HCT116 (cell line): ENCODE results near the gene USP53. TPM values are rescaled to one million over a fixed set of nuclear protein-coding genes. Genes with fewer than 3 reads are reported as not detected.
"Not testable (repeated sequence)": the region's sequence is repeated elsewhere in the genome, so short reads cannot be mapped to it uniquely, and the experiment has no call there.

Experiments
- ATAC-seq: fragments of 200-7000 bp; cut with Tn5 transposase; 2 replicates; pipeline ENCODE4 v1.9.1; 2020; ENCODE audit warnings: mild to moderate bottlenecking, moderate library complexity
- BruUV-seq: library from RNA; stranded (reverse); fragments of 400-500 nt; replicated peaks from 2 replicates; lab custom pipeline; 2021; lab: Mats Ljungman, UMichigan
- CTCF ChIA-PET: fragments of 300-600 bp; sonication (Branson Sonifier 250); formaldehyde crosslinking; loops from one replicate; lab custom pipeline; 2021; ENCODE audit warnings: antibody characterized with exemption; lab: Charles Lee
- POLR2A ChIA-PET: fragments of 300-600, 350-600 bp; sonication (Branson Sonifier 250); formaldehyde crosslinking; loops from one replicate; lab custom pipeline; 2021; ENCODE audit warnings: antibody characterized with exemption; lab: Charles Lee
- RAD21 ChIA-PET, 2 experiments: fragments of 300-600 bp; sonication (Branson Sonifier 250); formaldehyde crosslinking; loops; one replicate each; lab custom pipeline; 2023; ENCODE audit warnings: low total read pairs in 2 of 2; ENCODE audit not compliant: uncharacterized antibody in 2 of 2, unreplicated experiment in 2 of 2, low non-redundant PET in 1 of 2; lab: Charles Lee
- DNase-seq: peaks from one replicate; pipeline ENCODE4 v3.0.0-alpha.2; 2010; ENCODE audit warnings: low read depth, low spot score
- H2AFZ ChIP-seq: fragments of 200-600 bp; shearing (Covaris generic), sonication (generic); 2 replicates; pipeline ENCODE4 v1.6.1; 2017; ENCODE audit warnings: low read depth, mixed run types, mixed read lengths, antibody characterized with exemption, low read length; ENCODE audit not compliant: poor library complexity, severe bottlenecking
- H3K27ac ChIP-seq: 2 replicates; pipeline ENCODE4 v1.5.1; 2012; ENCODE audit warnings: low read depth, low read length
- H3K27me3 ChIP-seq: fragments of 200-600 bp; sonication (generic); 2 replicates; pipeline ENCODE4 v1.6.1; 2016; ENCODE audit warnings: mixed run types, low read length, mixed read lengths; ENCODE audit not compliant: insufficient read depth
- H3K36me3 ChIP-seq, 2 experiments: fragments of 200-500 bp in 1 of 2; fragments of 200-600 bp in 1 of 2; sonication (Bioruptor generic) in 1 of 2; sonication (generic) in 1 of 2; 2 replicates each; pipeline versions ENCODE4 v1.5.1 to v1.6.1; 2014 to 2016; ENCODE audit warnings: low read length in 2 of 2, inconsistent platforms in 1 of 2, mixed read lengths in 1 of 2, mixed run types in 1 of 2; ENCODE audit not compliant: insufficient read depth in 2 of 2, control insufficient read depth in 1 of 2
- H3K4me1 ChIP-seq, 2 experiments: fragments of 200-600 bp in 1 of 2; sonication (generic) in 1 of 2; 2 replicates each; pipeline versions ENCODE4 v1.5.1 to v1.6.1; 2012 to 2017; ENCODE audit warnings: low read length in 2 of 2, inconsistent platforms in 1 of 2, mild to moderate bottlenecking in 1 of 2, mixed read lengths in 1 of 2, mixed run types in 1 of 2, moderate library complexity in 1 of 2; ENCODE audit not compliant: insufficient read depth in 2 of 2, control insufficient read depth in 1 of 2
- H3K4me2 ChIP-seq: fragments of 200-600 bp; sonication (generic); 2 replicates; pipeline ENCODE4 v1.6.1; 2017; ENCODE audit warnings: mixed run types, low read length, mixed read lengths
- H3K4me3 ChIP-seq, 2 experiments: fragments of 200-600 bp in 1 of 2; sonication (generic) in 1 of 2; replicated peaks in 1 of 2; 2 replicates each; pipeline ENCODE4 v1.5.1; 2011 to 2016; ENCODE audit warnings: low read length in 2 of 2, control low read depth in 1 of 2, low read depth in 1 of 2, mild to moderate bottlenecking in 1 of 2, mixed read lengths in 1 of 2, mixed run types in 1 of 2
- H3K79me2 ChIP-seq: fragments of 200-600 bp; sonication (generic); 2 replicates; pipeline ENCODE4 v1.6.1; 2017; ENCODE audit warnings: mild to moderate bottlenecking, mixed run types, low read length, moderate library complexity, mixed read lengths; ENCODE audit not compliant: insufficient read depth
- H3K9ac ChIP-seq: fragments of 200-600 bp; sonication (generic); 2 replicates; pipeline ENCODE4 v1.6.1; 2016; ENCODE audit warnings: low read length, mixed read lengths
- H3K9me2 ChIP-seq: fragments of 200-600 bp; sonication (generic), shearing (Covaris generic); 2 replicates; pipeline ENCODE4 v1.6.1; 2017; ENCODE audit warnings: mixed run types, mild to moderate bottlenecking, moderate library complexity; ENCODE audit not compliant: insufficient read depth
- H3K9me3 ChIP-seq, 2 experiments: fragments of 200-500 bp in 1 of 2; fragments of 200-600 bp in 1 of 2; sonication (Bioruptor generic) in 1 of 2; sonication (generic) in 1 of 2; 2 replicates each; pipeline ENCODE4 v1.6.1; 2014 to 2017; ENCODE audit warnings: low read length in 2 of 2, mixed read lengths in 2 of 2, inconsistent platforms in 1 of 2, low read depth in 1 of 2, mild to moderate bottlenecking in 1 of 2, mixed run types in 1 of 2, moderate library complexity in 1 of 2; ENCODE audit not compliant: control insufficient read depth in 1 of 2, insufficient read depth in 1 of 2
- H4K20me1 ChIP-seq: fragments of 200-600 bp; sonication (generic), shearing (Covaris generic); 2 replicates; pipeline ENCODE4 v1.6.1; 2017; ENCODE audit warnings: mixed run types, mild to moderate bottlenecking, moderate library complexity; ENCODE audit not compliant: insufficient read depth
- ATF3 ChIP-seq: IDR thresholded peaks from 2 replicates; pipeline ENCODE4 v1.6.1; 2012
- CEBPB ChIP-seq: IDR thresholded peaks from 2 replicates; pipeline ENCODE4 v1.6.1; 2012; ENCODE audit warnings: low read depth
- ELF1 ChIP-seq: IDR thresholded peaks from 2 replicates; pipeline ENCODE4 v1.6.1; 2012; ENCODE audit warnings: low read depth, borderline replicate concordance
- JUND ChIP-seq: IDR thresholded peaks from 2 replicates; pipeline ENCODE4 v1.6.1; 2012
- MAX ChIP-seq: IDR thresholded peaks from 2 replicates; pipeline ENCODE4 v1.6.1; 2012
- POLR2A ChIP-seq: IDR thresholded peaks from 2 replicates; pipeline ENCODE4 v1.7.0; 2011; ENCODE audit warnings: borderline replicate concordance; ENCODE audit not compliant: insufficient read depth, insufficient read length; ENCODE audit errors: extremely low read depth
- SP1 ChIP-seq: IDR thresholded peaks from 2 replicates; pipeline ENCODE4 v1.6.1; 2012; ENCODE audit warnings: low read depth
- TCF7L2 ChIP-seq: IDR thresholded peaks from 2 replicates; pipeline ENCODE4 v1.7.0; 2011; ENCODE audit warnings: borderline replicate concordance, inconsistent platforms; ENCODE audit not compliant: insufficient read depth, insufficient read length; ENCODE audit errors: extremely low read depth
- YY1 ChIP-seq: IDR thresholded peaks from 2 replicates; pipeline ENCODE4 v1.6.1; 2011; ENCODE audit warnings: low read length, low read depth, moderate library complexity, mild to moderate bottlenecking; ENCODE audit not compliant: insufficient replicate concordance; ENCODE audit errors: extremely low read depth
- intact Hi-C: fragments of 100-400 bp; cut with micrococcal nuclease; formaldehyde crosslinking; loops from 2 replicates; pipeline ENCODE4 v1.10.0; 2022
- total RNA-seq: library from RNA; stranded (reverse); gene quantifications from one replicate; pipeline ENCODE4 v1.2.1, GENCODE V29; 2021; ENCODE audit not compliant: unreplicated experiment

USP53 gene
- total RNA-seq, 1 experiment from 2014 or later = 22.0 TPM

- H4K20me1 ChIP-seq = no peaks in the 10 kb centered on the region
- no peak overlapping the region for H3K9ac ChIP-seq
- DNase-seq (no peak), ATAC-seq (no peak)
- no TSS peak for BruUV-seq
- TF ChIP-seq YY1 (no peak), SP1 (no peak), JUND (no peak), MAX (no peak), TCF7L2 (no peak), CEBPB (no peak), ATF3 (no peak), ELF1 (no peak), POLR2A (no peak)
- H3K27ac ChIP-seq = no peak overlapping the region
- intact Hi-C loops = no loop called here
- no peaks in the 10 kb centered on the region for H3K9me3 ChIP-seq
- ChIA-PET CTCF (no interaction called here), POLR2A (no interaction called here), RAD21 (no interaction called here)
- H3K27me3 ChIP-seq = no peaks in the 10 kb centered on the region
- no peak overlapping the region for H3K4me2 ChIP-seq
- H3K79me2 ChIP-seq = no peaks in the 10 kb centered on the region
- H3K9me2 ChIP-seq = no peaks in the 10 kb centered on the region
- H3K36me3 ChIP-seq = peaks cover 0 to 2% of the 10 kb centered on the region in 2 experiments; a peak in 3 of 4 replicates
- H3K4me1 ChIP-seq = no peaks in the 10 kb centered on the region
- H2AFZ ChIP-seq = no peak overlapping the region
- no peak overlapping the region for H3K4me3 ChIP-seq
These were observed 33.7 kb downstream of the USP53 start for GRCh38 chr4:119246177-119246733.

GRCh38 chr4:119251037-119251436 lies 38.5 kb downstream of the USP53 start:
- DNase-seq, H3K9me3 ChIP-seq, H4K20me1 ChIP-seq, H3K79me2 ChIP-seq, H3K9ac ChIP-seq, H3K4me2 ChIP-seq, H3K4me1 ChIP-seq, H3K4me3 ChIP-seq, H3K9me2 ChIP-seq, H3K27ac ChIP-seq, POLR2A ChIA-PET, H2AFZ ChIP-seq, H3K27me3 ChIP-seq, H3K36me3 ChIP-seq, RAD21 ChIA-PET, CTCF ChIA-PET, intact Hi-C loops, BruUV-seq, ATAC-seq: not testable (repeated sequence)

- DNase-seq, BruUV-seq, H3K4me3 ChIP-seq, POLR2A ChIA-PET, H2AFZ ChIP-seq, H3K36me3 ChIP-seq, CTCF ChIA-PET, H3K27me3 ChIP-seq, H3K9me3 ChIP-seq, H3K9ac ChIP-seq, RAD21 ChIA-PET, H3K27ac ChIP-seq, H3K4me1 ChIP-seq, H4K20me1 ChIP-seq, H3K9me2 ChIP-seq, H3K79me2 ChIP-seq, intact Hi-C loops, H3K4me2 ChIP-seq, ATAC-seq: not testable (repeated sequence)
These were observed 42.7 kb downstream of the USP53 start for GRCh38 chr4:119255223-119255622.
